ENCODE measurements around the gene ELAC2. TPM values are rescaled to one million over a fixed set of nuclear protein-coding genes. Genes with fewer than 3 reads are reported as not detected.

Gene ELAC2
- polyA plus RNA-seq, 3 donors, result 74.5 to 81.8 (median 77.2) TPM

DNA sequence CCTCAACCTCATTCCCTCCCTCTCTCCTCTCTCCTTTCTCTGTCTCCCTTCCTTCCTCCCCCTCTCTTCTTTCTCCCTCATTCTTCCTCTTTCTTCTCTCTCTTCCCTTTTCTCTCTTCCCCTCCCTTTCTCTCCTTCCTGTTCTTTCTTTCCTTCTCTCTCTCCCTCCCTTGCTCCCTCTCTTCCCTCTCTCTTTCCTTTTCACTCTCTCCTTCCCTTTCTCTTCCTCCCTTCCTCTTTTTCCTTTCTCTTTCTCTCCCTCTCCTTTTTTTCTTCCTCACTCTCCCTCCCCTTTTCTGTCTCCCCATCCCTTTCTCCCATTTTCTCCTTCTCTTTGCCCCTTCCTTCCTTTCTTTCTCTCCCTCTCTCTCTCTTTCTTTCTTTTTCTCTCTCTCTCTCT lies 7.9 kb upstream of the ELAC2 start:
- no peak for DNase-seq (ENCODE audit: extremely low read depth in 1 of 11, low read depth in 9 of 11, low spot score in 4 of 11)

DNA sequence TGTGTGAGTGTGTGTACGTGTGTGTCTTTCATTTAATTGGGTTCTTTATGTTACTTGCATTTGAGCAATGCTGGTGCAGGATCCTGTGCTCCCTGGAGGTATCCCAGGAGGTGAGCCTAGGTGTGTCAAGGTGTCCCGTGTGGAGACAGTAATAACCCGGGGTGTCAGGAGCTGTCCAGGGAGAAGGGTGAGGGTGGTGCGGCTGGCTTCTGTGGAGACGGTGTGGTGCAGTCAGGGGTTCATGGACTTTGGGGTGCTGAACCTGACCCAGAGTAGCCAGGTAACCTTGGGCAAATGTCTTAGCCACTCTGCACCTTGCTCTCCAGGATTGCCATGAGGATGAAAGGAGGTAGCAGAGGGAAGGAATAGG lies 7.4 kb upstream of the ELAC2 start:
- no peak for DNase-seq (ENCODE audit: extremely low read depth in 1 of 11, low read depth in 9 of 11, low spot score in 4 of 11)

DNA sequence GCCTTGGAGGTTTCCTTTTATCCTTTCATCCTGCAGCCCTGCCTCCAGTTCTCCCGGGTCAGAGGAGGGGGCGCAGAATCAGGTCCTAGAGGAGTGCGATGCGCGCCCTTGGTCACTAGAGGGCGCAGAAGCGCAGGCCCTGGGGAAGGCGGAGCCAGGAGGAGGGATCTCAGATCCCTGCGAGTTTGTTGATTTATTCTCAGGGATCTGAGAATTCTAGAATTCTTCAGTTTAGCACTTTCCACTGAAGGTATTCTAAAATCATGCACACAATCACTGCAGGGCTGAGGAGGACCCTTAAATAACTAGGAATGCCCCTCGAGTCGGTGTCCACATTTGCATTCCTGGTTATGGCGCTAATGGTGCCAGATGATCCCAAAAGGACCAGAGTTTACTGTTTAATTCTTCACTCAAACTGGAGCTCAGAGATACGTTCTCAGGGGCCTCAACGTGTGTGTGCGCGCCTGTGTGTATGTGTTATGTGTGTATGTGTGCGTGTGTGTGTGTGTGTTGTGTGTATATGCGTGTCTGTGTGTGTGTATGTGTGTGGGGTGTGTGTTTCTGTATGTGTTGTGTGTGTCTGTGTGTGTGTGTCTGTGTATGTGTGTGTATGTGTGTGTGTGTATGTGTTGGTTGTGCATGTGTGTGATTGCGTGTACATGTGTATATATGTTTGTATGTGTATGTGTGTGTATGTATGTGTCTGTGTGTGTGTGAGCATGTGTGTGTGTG lies 6.9 kb upstream of the ELAC2 start:
- DNase-seq (ENCODE audit: extremely low read depth in 1 of 11, low read depth in 9 of 11, low spot score in 4 of 11), result peak in 7 of 11 donors; percentile 36 to 62 (median 52)

DNA sequence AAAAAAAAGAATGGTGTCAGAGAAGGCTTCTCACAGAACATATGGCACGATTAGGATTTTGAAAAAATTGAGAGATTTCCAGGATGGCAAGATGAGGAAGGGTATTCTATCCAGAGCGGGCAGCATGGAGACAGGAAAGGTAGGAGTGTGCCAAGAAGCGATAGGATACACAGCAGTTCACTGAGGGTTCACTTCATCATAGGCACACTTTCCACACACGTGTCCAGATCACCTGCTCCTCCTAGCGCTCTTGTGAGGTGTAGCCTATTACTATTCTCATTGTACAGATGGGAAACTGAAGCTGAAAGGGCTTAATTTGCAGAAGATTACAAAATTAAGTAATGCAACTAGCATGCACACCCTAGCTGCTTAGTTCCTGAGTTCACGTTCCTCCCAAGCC lies 6.2 kb upstream of the ELAC2 start:
- DNase-seq (ENCODE audit: extremely low read depth in 1 of 11, low read depth in 9 of 11, low spot score in 4 of 11), result no peak

DNA sequence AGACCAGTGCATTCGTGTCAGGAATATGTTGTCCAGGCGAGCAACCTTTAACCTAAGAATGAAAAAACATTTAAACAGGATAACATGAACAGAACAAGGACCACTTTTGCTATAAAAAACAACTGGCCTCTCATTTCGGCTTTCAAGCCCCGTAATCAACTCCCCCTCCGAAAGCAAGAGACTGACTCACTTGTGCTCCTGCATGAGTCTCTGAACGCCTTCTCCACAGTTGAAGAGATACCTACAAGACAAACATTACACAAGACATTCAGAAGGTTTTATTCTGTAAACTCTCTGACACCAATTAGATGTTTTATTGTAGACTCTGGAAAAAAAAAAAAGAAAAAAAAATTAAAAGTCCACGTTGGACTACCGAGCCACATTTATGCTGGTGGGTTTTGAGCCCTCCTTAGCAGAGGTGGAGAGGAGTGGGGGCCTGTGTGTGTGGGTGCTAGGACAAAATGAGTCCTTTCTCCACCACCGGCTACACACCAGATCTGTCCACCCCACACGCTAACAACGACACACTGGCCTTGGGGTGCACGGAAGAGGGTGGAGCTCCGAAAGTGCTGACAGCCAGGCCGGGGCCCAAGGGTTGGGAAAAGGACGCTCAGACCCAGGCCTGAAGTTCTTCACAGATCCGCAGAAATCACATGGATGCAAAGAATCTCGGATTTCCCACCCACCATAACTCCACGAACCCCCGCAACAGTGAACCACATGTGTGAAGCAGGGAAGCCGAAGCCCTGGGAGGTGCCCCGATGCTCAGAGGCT lies 759 bp downstream of the ELAC2 start:
- no peak for DNase-seq (ENCODE audit: extremely low read depth in 1 of 11, low read depth in 9 of 11, low spot score in 4 of 11)

DNA sequence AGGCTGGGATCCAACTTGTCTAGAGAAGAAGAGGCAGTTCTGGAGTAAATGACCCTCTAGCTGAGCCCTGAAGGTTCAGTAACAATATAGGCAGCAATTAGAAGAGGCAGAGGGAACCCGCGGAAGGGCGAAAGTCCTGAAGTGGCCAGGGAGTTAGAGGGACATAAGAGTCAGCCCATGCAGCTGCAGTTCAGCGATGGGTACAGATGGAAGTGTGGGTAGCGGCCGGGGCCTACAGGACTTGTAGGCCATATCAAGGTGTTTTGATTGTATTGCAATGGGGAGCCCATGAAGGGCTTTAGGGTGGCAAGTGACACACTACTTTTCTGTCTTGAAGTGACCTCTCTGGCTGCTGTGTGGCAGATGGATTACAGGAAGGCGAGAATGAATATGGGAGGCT lies 3.0 kb downstream of the ELAC2 start:
- DNase-seq (ENCODE audit: extremely low read depth in 1 of 11, low read depth in 9 of 11, low spot score in 4 of 11), result no peak

DNA sequence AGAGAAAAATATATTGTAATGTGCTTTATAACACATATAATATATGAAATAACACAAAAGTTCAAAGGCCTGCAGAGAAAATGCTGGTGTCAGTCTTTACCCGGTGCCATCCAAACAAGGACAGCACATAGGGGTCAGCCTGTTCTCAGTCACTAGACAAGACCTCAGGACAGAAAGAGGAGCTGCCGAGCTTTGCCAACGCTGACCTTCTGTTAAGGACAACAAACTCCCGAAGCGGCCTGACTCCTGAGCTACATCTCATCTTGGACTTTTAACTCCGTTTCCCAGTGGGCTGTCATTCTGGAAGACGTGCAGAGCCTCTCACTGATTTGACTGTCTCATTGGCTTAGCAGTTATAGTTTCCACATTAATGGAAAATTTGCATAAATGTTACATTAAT lies 6.9 kb downstream of the ELAC2 start:
- DNase-seq (ENCODE audit: extremely low read depth in 1 of 11, low read depth in 9 of 11, low spot score in 4 of 11), result no peak

DNA sequence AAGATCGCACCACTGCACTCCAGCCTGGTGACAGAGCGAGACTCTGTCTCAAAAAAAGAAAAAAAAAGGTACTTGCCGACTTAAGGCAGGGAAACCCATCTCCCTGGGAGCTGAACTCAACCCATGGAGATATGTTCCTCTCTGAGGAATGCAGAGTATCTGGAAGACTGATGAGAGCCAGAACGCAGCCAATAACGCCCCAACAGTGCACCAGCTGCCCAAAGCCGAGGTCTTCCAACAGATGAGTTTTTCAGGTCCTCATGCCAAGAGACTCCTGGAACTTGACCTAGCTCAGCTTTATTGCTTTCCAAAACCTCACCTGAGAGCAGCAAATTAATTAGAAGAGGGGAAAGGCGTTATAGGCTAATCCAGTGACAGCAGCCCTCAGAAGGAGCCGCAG lies 9.4 kb downstream of the ELAC2 start:
- no peak for DNase-seq (ENCODE audit: extremely low read depth in 1 of 11, low read depth in 9 of 11, low spot score in 4 of 11)

DNA sequence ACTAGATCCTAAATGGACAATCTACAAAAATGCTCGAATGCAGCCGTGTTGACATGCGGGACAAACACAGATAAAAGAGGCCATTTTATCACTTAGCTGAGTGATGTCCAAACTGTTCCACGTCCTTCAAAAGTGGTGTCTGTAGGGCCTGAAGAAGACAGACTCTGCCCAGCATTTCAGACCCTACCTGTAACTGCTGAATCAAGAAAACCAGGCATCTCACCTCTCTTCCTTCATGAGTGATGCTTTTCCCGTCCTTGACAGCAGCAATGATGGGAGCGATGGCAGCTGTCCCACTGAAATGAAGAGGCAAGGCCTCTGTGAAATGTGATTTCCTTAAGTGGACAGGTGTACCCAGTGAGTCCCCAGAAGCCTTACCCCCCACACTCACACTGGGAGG lies 12.3 kb downstream of the ELAC2 start:
- no peak for DNase-seq (ENCODE audit: extremely low read depth in 1 of 11, low read depth in 9 of 11, low spot score in 4 of 11)

DNA sequence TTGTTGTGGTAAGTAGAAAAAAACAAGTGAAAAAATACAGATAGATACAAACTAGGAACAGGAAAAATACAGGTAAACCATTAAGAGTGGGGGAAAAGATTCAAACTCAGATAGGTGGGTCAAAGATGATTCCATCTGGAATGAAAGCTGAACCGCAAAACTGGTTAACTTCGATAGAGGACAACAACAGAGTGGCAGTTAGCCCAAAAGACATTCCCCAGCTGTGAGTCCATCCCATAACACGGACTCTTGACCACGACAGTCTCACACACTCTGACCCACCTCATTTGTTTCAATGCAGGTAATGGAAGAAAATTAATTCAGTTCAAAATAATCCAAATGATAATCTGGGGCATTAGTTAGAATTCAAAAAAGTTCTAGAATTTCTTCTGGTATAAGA lies 13.5 kb downstream of the ELAC2 start:
- no peak for DNase-seq (ENCODE audit: extremely low read depth in 1 of 11, low read depth in 9 of 11, low spot score in 4 of 11)

DNA sequence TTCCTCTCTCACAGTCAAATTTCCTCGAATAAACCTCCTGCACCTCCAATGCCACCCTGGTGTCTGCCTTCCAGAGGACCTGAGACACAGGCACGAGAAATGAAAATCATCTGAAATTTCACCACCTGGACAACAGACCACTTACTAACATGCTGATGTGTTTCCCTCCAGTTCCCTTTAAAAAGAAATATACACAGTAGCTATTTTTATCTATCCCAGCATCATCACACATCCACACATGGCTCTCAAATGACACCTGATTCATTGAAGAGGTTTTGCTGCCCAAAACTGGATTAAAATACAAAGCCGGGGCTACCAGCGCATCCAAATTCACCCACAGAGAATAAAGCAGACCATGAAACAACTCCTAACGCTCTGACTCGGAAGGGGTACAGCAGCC lies 13.9 kb downstream of the ELAC2 start:
- no peak for DNase-seq (ENCODE audit: extremely low read depth in 1 of 11, low read depth in 9 of 11, low spot score in 4 of 11)

DNA sequence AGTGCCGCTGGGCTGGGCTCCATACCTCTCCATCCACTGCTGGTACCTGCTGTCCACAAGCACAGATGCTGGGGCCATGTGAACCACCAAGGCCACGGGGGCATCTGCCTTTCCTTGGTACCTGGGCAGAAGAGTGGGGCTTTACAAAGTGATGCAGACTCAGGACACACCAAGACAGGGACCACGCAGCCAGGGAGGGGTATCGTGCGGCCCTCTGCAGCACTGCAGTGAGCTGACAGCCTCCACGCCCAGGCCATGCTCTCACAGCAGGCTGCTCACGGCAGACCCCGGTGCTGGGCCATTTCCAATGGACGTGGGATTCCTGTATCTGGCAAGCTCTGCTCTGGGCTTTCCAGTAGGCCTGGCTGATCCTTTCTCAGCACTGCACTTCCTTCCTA lies 14.4 kb downstream of the ELAC2 start:
- DNase-seq (ENCODE audit: extremely low read depth in 1 of 11, low read depth in 9 of 11, low spot score in 4 of 11), result no peak

DNA sequence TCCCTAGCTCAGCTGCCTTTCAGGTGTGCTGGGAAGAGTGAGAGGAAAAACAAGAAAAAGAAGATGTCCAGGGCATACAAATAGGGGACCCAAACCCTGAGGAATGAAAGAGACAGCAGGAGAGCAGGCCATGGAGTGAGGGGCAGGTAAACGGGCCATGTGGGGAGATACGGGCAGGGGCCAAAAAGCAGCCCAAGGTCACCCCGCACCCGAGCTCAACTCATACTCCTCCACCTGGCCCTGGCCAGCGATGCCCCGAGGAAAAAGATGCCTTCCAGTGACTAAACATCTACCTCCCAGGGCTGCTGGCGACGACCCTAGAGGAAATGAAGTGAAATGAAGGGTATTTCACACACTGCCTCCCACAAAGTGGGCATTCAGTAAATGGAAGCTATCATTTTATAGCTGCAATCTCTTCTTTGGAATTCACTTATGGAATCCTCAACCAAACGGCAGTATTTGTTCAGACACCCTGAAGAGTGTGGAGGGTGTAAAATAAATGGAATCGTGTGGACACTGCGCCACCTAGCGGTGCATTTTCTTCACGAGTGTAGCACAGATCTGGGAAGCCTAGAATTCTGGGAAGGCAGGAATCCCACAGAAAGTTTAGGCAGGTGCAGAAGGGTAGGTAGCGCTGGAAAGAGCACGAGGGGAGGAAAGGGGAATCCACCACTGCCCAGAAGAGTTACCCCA lies 14.9 kb downstream of the ELAC2 start:
- DNase-seq (ENCODE audit: extremely low read depth in 1 of 11, low read depth in 9 of 11, low spot score in 4 of 11), result peak; percentile 53 to 84 (median 74)

DNA sequence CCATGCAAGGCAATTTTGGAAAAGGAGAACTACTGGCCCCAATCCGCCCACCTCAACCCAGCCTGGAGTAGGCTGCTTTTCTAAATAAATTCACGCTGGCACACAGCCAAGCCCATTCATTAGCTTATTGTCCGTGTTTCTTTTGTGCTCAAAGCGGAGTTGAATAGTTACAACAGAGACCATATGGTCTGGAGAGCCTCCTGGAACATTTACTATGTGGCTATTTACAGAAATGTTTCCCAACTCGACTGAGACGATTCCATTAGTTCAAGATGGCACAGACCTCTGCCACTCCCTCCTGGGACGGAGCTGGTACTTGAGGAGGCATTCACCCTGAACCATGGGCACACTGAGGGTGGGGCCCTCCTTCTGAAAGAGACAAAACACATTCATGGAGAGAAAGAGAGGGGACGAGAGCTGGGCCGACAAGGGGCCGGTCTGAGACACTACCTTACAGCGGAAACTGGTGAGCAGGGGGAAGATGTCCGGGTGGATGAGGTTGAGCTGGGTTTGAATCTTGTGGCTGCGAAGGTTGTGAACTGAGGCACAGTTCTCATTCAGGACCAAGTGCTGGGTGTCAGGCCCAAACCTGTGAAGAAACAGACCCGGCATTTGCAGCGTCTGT lies 15.7 kb downstream of the ELAC2 start:
- DNase-seq (ENCODE audit: extremely low read depth in 1 of 11, low read depth in 9 of 11, low spot score in 4 of 11), result peak in 8 of 11 donors; percentile 36 to 70 (median 57)

DNA sequence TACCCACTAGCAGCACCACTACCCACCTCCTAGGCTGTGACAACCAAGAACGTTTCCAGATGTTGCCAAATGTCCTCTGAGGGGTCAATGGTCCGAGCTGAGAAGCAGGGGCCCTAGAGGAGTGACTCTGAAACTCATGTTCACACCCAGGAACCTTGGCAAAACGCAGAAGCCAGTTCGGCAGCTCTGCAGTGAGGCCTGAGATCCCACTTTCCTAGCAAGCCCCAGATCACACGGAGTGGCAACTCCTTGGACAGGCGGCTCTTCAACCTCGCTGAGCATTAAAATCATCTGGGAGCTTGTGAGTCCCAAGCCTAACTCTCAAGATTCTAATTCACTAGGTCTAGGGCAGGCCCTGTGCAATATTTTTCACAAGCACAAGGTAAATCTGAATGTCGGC lies 17.3 kb downstream of the ELAC2 start:
- no peak for DNase-seq (ENCODE audit: extremely low read depth in 1 of 11, low read depth in 9 of 11, low spot score in 4 of 11)

DNA sequence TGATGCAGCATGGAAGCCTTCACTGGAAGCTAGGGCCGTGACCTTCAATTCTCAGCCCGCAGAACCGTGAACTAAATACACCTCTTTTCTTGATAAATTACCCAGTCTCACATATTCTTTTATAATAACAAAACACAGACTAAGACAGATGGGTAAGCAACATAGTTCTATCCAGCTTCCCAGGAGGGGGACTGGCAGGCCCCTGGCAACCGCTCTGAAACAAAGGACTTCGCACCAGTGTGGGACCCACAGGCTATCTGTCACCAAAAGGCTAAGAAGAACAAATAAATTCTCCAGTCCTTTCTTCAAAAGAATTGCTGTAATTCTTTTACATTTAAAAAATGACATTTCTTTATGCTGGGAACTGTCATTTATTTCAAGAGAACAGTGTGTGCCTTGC lies 19.0 kb downstream of the ELAC2 start:
- DNase-seq (ENCODE audit: extremely low read depth in 1 of 11, low read depth in 9 of 11, low spot score in 4 of 11), result no peak

DNA sequence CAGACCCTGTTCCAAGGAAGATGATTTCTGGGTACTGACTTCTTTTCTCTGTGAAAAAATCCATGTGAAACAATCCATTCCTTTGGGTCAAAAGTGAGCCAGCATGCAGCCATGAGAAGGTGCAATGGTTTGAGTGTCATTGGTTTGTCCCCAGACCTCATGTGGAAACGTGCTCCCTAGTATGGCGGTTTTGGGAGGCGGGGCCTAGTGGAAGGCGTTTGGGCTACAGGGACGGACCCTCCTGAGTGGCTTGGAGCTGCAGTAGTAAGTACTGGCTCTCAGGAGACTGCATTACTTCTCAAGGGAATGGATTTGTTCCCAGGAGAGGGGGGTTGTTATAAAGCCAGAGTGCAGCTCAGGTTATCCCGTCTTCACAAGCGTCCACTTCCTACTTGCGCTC lies 19.4 kb downstream of the ELAC2 start:
- DNase-seq (ENCODE audit: extremely low read depth in 1 of 11, low read depth in 9 of 11, low spot score in 4 of 11), result no peak

DNA sequence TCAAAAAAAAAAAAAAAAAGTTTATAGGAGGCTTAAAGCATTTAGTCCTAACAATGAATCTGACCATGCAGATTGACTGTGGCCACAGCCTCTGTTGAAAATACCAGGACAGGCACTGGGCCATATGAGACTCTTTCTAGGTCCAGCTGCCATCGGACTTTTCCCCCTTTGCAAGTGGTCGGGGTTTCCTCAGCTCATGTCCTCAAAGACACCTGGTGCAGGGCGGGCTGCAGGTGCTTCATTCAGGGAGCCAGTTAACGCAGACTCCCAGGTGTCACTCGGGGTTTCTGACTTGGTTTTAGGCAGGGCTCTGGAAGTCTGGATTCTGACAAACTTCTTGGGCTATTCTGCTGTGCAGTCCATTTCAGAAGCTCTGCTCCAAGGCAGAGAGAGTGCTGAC lies 20.9 kb downstream of the ELAC2 start:
- no peak for DNase-seq (ENCODE audit: extremely low read depth in 1 of 11, low read depth in 9 of 11, low spot score in 4 of 11)

DNA sequence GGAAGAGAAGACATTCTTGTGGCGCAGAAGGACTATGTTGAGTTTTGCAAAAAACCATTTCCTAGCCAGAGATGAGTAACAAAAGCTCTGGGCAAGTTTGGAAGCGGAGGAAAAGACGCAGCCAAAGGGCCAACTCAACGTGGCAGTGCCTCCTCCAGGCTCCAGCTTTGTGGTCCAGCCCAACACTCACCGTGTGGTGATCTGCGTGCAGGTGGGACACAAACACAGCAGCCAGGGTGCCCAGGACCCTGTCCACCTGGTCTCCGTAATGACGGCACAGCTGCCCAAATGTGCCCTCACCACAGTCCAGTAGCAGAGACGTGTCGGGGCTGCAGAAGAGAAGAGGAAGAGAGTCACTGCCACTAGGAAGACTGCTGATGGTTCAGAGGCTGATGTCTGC lies 21.5 kb downstream of the ELAC2 start:
- no peak for DNase-seq (ENCODE audit: extremely low read depth in 1 of 11, low read depth in 9 of 11, low spot score in 4 of 11)

DNA sequence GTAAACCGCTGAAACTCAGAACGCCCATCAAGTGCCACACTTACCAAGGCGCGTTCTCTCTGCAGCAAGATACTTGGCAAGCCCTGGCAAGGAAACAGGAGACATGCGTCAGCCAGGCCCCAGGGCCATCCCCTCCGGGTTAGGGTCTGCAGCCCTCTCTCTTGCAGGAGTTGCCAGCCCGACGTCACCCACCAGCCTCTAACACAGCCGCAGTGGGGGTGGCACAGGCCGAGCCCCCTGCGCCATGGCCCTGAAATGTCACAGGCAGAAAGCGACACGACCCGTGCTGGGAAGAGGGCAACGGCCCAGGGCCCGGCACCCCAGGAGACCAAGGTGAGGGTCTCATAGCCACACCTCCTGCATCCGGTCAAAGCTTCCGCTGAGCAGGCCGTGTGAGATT lies 21.9 kb downstream of the ELAC2 start:
- DNase-seq (ENCODE audit: extremely low read depth in 1 of 11, low read depth in 9 of 11, low spot score in 4 of 11), result no peak

Measured in renal cortex interstitium (tissue), 11 donors.